ENCODE results near the gene MRPS2. TPM values are rescaled to one million over a fixed set of nuclear protein-coding genes. Genes with fewer than 3 reads are reported as not detected.

MRPS2 gene
- total and polyA plus RNA-seq, 10 of the 15 experiments (the other 5 are each of a cell fraction or from before 2014, with no cell fraction given), result 3.3 to 103 (median 69.5) TPM

- Histone ChIP-seq H3K9me3 (replicated peaks; ENCODE audit: control insufficient read depth, insufficient read depth, low read length) (no peaks in the 10 kb centered on the region; the same call in 2 of the 3 replicates), H3K36me3 (ENCODE audit: control insufficient read depth in 2 of 2, insufficient read depth in 2 of 2, low read length in 1 of 2) (no peaks in the 10 kb centered on the region), H3K4me1 (ENCODE audit: control insufficient read depth, insufficient read depth, low read length) (no peaks in the 10 kb centered on the region), H4K20me1 (ENCODE audit: control insufficient read depth, insufficient read depth) (no peaks in the 10 kb centered on the region), H3K27me3 (replicated peaks in 1 of 2; ENCODE audit: control insufficient read depth in 2 of 2, insufficient read depth in 2 of 2, low read length in 1 of 2) (no peaks in the 10 kb centered on the region; a peak in 1 of 4 replicates), H3K4me3 (no peak overlapping the region), H3K27ac (ENCODE audit: control insufficient read depth, insufficient read depth) (no peak overlapping the region), H3K79me2 (ENCODE audit: control insufficient read depth, insufficient read depth, low read length) (no peaks in the 10 kb centered on the region), H3K4me2 (ENCODE audit: control insufficient read depth, insufficient read depth) (no peak overlapping the region), H2AFZ (ENCODE audit: control insufficient read depth, low read depth, low read length) (no peak overlapping the region), H3K9ac (ENCODE audit: control insufficient read depth, insufficient read depth, low read length) (no peak overlapping the region)
- intact Hi-C loops (cut with micrococcal nuclease; ENCODE audit: unreplicated experiment), result no loop called here
- 40% methylated on average over 10 of the region's 10 CpGs for WGBS (ENCODE audit: insufficient coverage, insufficient replicate concordance, low lambda C conversion rate, missing lambda C conversion rate)
- ChIA-PET POLR2A (no interaction called here), CTCF (no interaction called here), RAD21 (ENCODE audit: unreplicated experiment) (no interaction called here), SMC1A (ENCODE audit: uncharacterized antibody, unreplicated experiment) (no interaction called here)
- DNase-seq (ENCODE audit: low read depth, low spot score) (no peak), FAIRE-seq (no peak), ATAC-seq (no peak)
- in situ Hi-C loops (cut with MboI), result no loop called here
- no peak for TF ChIP-seq CREB1 (IDR thresholded peaks at IDR 0.05; ENCODE audit: low read depth)
- no peak for TF ChIP-seq CTCF (IDR thresholded peaks at IDR 0.05 in 2 of 3, conservative IDR thresholded peaks at IDR 0.05 in 1 of 3; ENCODE audit: control insufficient read depth in 2 of 3, extremely low read depth in 1 of 3, insufficient read depth in 1 of 3, low read depth in 3 of 3, low read length in 3 of 3)
- no peak for TF ChIP-seq KDM1A (IDR thresholded peaks at IDR 0.05; ENCODE audit: borderline replicate concordance)
- TF ChIP-seq FOXK2 (IDR thresholded peaks at IDR 0.05), result no peak
- no peak for TF ChIP-seq SREBF1 (IDR thresholded peaks at IDR 0.05; ENCODE audit: low read length)
- TF ChIP-seq RELA (IDR thresholded peaks at IDR 0.05; ENCODE audit: borderline replicate concordance, partially characterized antibody), result no peak
- TF ChIP-seq TCF7 (IDR thresholded peaks at IDR 0.05; ENCODE audit: borderline replicate concordance), result no peak
- TF ChIP-seq ZNF592 (IDR thresholded peaks at IDR 0.05), result no peak
- no peak for TF ChIP-seq CUX1 (IDR thresholded peaks at IDR 0.05; ENCODE audit: insufficient replicate concordance, low read depth, low read length)
- TF ChIP-seq E2F4 (IDR thresholded peaks at IDR 0.05; ENCODE audit: low read depth, low read length), result no peak
- no TSS peak for BruUV-seq (replicated peaks)
Measured at GRCh38 chr9:135512241-135512603, 11.7 kb downstream of the MRPS2 start.

Measured in GM12878 (cell line).